Left colon (tissue), 2 donors: ENCODE measurements around the gene ARFGAP1. TPM values are rescaled to one million over a fixed set of nuclear protein-coding genes. Genes with fewer than 3 reads are reported as not detected.
"Not testable (repeated sequence)": the region's sequence is repeated elsewhere in the genome, so short reads cannot be mapped to it uniquely, and the experiment has no call there.

Experiments
- ATAC-seq: fragments of 200-7000 bp; cut with Tn5 transposase; one replicate; pipeline ENCODE4 v1.9.1; 2020; ENCODE audit warnings: mild to moderate bottlenecking, moderate library complexity
- DNase-seq, 2 donors: peaks; one replicate each; pipeline ENCODE4 v3.0.0-alpha.2; 2020
- intact Hi-C, 2 donors: fragments of 100-400 bp; cut with DNase I in 1 of 2; cut with micrococcal nuclease in 1 of 2; formaldehyde crosslinking; loops; one replicate each; pipeline versions ENCODE4 v1.11.2 to v1.14.0; 2022; cut with DNase I, micrococcal nuclease
- total RNA-seq, 2 donors: library from RNA; stranded (reverse); fragmentation: NEBNext Ultra II Directional; extraction: Animal tissue kit (Norgen Biotek cat#: 25700); gene quantifications; one replicate each; pipeline ENCODE4 v1.2.1, GENCODE V29; 2021
- donor health status: DM: no; HTN: no; CAD: no.
- donor health status: DM: yes; HTN: yes; CAD: no.

Gene ARFGAP1
- total RNA-seq, 2 donors from 2014 or later, result 67.4 to 95.2 TPM

DNA sequence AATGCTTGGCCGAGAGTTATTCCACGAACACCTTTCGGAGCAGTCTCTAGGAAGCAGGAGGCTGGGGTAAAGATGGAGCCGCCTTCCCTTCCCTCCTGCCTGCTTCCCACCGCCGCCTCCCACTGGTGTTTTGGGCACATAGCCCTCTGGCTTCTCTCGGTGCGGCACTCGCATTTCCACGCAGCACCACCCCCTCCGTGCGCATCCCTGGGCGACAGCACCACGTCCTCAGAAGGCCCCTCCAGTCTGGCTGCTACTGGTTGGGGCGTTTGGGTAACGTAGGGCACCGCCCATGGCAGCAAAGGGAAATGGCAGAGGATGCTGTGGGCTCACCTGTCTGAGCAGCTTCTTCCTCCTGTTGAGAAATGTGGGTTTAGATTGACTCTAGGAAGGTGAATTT, 22.8 kb downstream of the ARFGAP1 start:
- intact Hi-C loops, result no loop called here
- DNase-seq (no peak), ATAC-seq (no peak)

DNA sequence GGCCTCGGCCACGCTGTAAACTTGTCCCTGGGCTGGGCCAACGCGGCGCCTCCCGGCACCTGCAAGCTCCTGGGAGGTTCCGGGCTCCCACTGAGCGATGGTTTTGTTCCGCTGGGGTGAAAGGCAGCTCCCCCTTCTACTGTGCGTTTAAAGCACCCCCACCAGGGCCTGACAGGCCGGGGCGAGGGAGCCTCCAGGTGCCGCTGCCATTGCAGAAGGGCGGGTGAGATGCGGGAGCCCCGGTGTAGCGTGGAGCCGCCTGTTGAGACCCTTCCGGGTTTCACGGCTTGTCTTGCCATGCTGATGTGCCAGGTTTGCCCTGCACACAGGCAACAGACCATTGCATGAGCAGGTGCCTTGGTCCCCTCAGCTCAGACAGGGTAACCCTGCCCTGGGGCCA, 23.2 kb downstream of the ARFGAP1 start:
- ATAC-seq, result no peak
- intact Hi-C loops, result no loop called here
- DNase-seq, result no peak

DNA sequence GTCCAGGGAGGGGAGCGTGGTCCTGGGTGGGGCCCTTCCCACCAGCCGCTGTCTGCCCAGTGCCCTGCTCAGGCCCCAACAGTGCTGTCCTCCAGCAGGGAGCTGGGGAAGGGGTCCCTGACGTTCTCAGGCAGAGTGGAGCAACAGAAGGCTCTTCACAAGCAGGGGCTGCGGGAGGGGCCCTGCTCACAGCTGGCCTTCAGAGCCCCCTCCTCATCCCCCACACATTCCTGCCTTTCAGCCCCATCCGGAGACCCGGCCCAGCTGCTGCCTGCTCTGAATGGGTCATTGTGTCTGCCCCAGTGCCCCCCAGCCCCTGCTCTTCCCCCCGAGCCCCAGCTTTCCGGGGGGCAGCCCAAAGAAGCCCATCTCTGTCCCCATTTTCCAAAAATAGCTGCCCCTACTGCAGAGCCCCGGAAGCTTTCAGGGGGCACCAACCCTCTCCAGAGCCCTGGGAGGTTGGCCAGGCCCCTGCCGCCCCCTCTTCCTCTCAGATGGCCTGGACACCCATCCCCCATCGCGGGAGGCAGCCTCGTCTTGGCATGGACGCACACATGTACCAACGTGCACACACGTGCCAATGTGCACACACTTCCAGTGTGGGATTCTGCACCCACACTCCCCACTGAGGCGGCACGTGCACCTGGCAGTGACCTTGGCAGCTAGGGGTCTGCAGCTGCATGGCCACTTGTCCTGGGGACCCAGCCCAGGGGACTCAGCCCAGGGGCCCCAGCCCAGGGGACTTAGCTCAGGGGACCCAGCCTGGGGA, 24.1 kb downstream of the ARFGAP1 start:
- intact Hi-C loops, result no loop called here
- no peak for ATAC-seq
- no peak for DNase-seq

DNA sequence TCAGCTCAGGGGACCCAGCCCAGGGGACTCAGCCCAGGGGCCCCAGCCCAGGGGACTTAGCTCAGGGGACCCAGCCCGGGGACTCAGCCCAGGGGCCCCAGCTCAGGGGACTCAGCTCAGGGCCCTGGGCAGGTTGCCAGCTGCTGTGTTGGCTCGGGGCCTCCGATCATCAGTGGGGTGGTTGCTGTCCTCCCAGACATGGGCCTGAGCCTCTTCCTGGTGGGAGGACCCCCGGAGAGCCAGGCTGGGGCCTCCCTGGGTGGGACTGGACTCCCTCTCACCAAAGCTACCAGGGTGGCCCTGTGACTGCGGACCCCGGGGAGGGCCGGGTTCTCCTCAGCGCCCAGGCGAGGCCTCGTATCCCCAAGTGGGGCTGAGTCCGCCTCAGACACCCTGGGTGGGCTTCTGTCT, 24.8 kb downstream of the ARFGAP1 start:
- intact Hi-C loops, result no loop called here
- ATAC-seq, result no peak
- no peak for DNase-seq

DNA sequence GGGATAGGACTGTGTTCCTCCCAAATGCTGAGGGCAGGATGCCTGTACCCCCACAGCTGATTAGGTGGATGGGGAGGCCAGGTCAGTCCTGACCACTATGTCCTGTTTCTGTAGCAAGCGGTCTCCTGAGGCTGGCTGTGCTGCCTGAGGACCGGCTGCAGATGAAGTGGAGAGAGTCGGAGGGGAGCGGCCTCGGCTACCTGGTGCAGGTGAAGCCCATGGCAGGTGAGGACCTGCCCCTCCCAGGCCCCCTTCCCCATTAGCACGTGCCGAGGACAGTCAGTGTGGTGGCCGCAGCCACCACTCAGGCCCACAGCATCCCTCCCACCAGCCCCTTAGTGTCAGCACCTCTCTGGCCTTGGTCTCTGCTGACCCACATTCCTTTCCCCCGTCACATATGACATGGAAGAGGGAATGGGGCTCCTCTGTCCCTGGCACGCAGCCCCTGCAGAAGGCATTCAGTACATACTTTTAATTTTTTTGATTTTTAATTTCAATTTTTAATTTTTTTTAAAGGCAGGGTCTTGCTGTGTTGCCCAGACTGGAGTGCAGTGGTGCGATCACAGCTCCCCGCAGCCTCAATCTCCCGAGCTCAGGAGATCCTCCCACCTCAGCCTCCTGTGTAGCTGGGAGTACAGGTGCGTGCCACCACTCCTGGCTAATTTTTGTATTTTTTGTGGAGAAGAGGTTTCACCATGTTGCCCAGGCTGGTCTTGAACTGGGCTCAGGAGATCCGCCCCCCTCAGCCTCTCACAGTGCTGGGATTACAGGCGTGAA, 25.4 kb downstream of the ARFGAP1 start:
- DNase-seq (no peak), ATAC-seq (no peak)
- intact Hi-C loops, result no loop called here

DNA sequence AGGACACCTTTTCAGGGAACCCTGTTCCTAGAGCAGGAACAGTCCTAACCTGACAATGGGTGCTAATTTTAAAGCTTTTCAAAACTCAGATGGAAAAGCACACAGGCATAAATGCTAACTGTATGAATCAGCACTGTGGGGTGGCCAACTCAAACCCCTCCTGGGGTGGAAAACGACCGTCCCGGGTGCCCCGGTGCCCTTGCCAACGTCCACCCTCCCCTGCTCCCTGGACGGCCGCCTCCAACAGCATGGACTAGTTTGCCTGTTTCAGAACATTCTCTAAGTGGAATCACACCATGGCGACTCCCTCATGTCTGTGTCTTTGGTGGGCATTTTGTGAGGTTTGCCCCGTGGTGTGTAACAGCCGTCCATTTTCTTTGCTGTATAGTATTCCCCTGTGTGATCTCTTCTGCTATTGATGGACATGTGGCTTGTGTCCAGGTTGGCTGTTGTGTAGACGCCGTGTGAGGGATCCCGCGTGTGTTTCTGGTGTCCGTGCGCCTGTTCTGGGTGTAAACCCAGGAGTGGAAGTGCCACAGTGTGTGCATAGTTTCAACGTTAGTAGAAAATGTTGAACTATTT, 26.2 kb downstream of the ARFGAP1 start:
- intact Hi-C loops, result no loop called here
- no peak for DNase-seq
- ATAC-seq, result no peak

DNA sequence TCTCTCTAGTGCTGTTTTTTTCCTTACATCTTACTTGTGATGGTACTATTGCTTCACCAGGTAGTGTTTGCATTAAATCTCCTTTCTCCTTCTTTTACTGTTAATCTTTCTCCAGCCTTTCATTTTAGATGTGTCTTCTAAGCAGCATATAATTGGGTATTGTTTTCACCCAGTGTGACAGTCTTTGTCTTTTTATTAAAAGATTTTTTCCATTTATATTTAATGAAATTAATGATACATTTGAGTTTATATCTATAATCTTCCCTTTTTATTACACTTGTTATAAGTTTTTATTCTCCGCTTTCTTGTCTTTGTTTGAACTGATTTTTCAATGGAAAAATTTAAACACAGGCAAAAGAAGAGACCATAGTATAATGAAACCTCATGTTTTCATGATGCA, 29.1 kb downstream of the ARFGAP1 start:
- intact Hi-C loops, result no loop called here
- ATAC-seq (no peak), DNase-seq (no peak)

DNA sequence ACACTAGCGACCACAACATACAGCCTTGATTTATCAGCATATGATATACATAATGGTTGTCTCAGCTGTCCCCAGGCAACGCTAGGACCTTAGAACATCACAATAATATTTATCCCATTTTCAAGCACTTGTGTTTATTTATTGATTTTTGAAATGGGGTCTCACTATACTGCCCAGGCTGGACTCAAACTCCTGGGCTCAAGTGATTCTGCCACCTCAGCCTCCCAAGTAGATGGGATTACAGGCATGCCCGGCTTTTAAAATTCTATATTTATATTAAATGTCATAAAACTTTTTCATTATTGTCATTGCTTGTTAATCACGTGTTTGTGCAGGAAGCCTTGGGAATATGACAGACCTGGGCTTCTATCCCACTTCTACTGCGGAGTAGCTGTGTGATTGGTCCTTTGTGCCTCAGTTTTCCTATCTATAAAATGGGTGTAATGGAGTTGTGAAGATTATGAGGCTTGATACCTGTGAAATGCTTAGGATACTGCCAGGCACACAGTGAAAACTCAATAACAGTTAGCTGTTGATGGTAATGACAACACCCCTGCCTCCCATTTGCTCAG, 30.6 kb downstream of the ARFGAP1 start:
- no peak for ATAC-seq
- no peak for DNase-seq
- intact Hi-C loops, result no loop called here

DNA sequence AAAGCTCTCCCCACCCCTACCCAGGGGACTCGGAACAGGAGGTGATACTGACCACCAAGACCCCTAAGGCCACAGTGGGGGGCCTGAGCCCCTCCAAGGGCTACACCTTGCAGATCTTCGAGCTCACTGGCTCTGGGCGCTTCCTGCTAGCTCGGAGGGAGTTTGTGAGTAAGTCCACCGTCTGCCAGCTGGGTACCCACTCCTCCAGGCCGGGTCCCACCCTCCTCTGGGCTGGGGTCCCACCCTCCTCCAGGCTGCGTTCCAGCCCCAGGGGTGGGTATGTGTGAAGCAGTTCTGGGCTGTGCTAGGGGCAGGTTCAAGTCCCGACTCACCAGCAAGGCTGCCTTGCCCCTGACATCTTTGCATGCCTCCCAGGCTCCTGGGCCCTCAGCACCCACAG, 32.8 kb downstream of the ARFGAP1 start:
- intact Hi-C loops, result no loop called here
- ATAC-seq (no peak), DNase-seq (no peak)

DNA sequence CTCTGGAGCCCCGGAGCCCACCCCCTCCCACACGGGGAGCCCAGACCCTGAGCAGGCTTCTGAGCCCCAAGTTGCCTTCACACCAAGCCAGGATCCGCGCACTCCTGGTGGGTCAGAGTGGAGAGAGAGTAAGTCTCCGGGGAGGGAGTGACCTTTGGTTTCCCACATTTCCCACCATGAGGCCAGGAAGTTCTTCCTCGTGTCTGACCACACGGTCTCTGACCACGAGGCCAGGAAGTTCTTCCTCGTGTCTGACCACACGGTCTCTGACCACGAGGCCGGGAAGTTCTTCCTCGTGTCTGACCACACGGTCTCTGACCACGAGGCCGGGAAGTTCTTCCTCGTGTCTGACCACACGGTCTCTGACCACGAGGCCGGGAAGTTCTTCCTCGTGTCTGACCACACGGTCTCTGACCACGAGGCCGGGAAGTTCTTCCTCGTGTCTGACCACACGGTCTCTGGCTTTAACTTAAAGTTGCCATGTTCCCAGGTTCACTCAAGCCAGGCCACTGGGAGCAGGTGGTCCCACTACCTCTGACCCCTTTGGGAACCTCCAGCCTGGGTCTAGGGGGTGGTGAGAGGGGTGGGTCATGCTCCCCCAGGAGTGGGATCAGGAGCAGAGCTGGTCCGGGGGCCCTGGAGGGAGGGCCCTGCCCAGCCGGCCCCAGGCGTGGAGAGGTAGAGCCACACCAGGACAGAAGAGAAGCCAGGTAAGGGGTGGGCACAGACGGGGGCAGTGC, 33.5 kb downstream of the ARFGAP1 start:
- DNase-seq, intact Hi-C loops, ATAC-seq: not testable (repeated sequence)

DNA sequence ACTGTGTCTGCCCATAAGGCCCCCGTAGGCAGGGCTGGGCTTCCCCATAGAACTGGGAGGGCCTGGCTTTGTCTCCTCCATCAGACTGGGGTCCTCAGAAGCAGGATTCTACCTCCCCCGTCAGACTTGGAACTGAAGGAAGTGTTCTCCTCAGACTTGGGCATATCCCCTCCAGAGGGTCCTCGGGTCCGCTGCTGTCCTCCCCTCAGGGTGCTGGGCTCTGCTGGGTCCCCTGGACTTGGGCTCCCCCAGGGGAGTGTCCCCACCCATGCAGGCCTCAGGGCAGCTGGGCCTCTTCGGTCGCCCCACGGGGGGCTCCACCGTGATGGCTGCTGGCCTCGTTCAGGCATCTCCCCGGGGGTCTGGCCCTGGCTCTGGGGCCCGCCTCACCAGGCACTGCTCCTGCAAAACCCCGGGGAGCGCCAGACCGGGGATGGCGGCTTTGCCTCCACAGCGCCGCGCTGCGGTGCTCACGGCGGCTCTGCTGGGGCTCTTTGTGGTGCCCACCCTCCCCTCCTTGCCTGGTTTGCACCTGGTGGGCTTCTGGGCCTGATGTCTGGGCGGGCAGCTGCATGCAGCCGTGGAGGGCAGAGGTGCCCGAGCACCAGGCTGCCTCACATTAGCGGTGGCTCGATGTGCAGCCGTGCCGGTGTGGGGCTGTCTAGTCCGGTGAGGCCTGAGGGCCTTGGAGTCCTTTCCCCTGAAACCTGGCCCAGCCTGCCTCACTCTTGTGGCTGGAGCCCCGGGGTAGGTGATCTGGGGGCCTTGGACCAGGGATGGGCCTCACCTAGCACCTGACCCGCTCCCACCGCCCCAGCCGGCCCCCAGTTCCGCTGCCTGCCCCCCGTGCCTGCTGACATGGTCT, 34.3 kb downstream of the ARFGAP1 start:
- intact Hi-C loops, result no loop called here
- DNase-seq (no peak), ATAC-seq (no peak)

DNA sequence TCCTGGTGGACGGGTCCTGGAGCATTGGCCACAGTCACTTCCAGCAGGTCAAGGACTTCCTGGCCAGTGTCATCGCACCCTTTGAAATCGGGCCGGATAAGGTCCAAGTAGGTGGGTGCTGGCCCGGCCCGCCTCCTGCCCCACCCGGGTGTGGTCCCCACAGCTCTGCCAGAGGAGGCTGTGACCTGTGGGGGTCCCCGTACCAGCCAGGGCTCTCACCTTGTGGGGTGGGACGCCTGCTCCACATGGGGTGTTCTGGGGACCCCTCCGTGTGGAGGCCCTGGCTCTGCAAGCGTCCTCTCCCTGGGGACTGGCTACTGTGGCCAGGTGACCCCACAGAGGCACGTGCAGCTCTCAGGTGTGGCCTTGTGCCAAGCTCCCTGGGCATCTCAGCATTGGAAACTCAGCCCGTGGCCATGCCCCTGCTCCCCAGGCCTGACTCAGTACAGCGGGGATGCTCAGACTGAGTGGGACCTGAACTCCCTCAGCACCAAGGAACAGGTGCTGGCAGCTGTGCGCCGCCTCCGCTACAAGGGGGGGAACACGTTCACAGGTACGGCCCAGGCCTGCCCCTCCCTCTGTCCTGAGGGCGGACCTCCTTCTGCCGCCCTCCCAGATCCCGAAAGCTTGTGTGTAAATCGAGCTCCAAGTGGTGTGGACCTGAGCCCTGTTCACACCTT, 35.1 kb downstream of the ARFGAP1 start:
- ATAC-seq, result no peak
- no peak for DNase-seq
- intact Hi-C loops, result no loop called here

DNA sequence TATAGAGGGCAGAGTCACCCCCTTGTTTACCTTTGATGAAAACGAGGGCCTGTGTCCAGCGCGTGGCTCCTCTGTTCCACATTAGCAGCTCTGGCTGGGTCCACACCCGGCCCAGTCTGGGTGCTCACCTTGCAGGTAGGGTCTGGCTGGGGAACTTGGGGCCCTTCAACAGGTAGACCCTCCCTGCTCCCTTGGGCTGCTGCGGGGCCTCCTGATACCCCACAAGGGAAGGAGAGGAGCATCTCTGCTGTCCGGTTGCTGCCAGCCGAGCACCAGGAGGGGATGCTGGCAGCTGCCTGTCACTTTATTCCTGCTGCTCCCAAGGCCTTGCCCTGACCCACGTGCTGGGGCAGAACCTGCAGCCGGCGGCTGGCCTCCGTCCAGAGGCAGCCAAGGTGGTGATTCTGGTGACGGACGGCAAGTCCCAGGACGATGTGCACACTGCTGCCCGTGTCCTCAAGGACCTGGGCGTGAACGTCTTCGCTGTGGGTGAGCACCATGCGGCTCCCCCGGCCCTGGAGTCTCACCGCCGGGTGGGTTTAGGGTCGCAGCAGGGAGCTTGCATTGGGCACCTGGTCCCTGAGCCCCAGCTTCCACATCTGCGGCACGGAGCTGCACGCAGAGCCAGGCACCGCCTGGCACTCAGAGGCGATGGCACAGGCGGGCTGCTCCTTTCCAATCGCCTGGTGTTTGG, 35.8 kb downstream of the ARFGAP1 start:
- DNase-seq (no peak), ATAC-seq (no peak)
- intact Hi-C loops, result no loop called here

DNA sequence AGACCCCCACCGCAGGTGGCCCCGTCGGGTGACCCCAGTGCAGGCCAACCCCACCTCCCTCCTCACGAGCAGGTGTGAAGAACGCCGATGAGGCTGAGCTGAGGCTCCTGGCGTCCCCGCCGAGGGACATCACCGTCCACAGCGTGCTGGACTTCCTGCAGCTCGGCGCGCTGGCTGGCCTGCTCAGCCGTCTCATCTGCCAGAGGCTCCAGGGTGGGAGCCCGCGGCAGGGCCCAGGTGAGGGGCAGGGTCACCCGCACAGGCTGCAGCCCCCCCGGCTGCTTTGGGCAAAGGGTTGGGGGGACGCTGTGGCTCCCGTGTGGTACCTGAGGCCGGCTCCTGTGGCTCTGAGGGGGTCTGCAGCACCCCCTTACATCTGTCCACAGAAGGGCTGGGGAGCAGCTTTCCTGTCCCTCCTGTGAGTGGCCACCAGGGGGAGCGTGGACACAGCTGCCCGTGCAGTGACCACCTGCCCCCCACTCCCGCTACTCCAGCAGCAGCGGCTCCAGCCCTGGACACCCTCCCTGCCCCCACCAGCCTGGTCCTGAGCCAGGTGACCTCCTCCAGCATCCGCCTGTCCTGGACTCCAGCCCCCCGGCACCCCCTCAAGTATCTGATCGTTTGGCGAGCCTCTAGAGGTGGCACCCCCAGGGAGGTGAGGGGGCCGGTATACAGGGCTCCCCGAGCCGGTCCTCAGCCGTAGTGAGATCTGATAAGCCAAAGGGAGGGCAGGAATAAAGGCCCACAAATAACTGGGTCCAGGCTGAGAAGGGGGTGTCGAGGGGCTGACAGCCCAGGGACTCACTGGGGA, 36.9 kb downstream of the ARFGAP1 start:
- DNase-seq, result no peak
- intact Hi-C loops, result loop anchor here in 1 of 2 donors (5.0 kb wide), 1 partner anchor 73 kb away; no protein-coding TSS in a partner anchor

DNA sequence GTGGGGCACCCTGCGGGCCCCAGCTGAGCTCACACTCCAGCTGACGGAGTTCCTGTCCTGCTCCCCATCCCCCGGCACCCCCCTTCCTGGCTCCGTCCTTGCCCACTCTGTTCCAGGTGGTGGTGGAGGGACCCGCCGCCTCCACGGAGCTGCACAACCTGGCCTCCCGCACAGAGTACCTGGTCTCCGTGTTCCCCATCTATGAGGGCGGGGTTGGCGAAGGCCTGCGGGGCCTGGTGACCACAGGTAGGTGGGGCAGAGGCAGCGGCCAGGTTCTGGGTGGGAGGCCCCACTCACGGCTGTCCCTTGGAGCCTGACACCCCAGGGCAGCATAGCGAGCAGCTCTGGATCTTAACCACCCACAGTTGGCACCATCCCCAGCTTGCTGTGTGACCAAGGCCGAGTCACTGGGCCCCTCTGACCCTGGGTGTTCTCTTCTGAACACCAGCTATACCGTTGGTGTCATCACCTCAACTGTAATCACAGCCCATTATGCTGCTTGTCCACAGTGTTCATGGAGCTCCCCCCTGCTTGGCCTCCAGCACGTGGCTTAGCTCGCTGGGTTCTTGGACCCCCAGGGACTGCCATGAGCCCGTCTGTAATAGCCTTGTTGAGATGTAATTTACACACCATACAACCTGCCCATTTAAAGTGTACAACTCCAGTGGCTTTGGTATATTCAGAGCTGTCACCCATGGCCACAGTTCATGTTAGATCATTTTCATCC, 37.8 kb downstream of the ARFGAP1 start:
- intact Hi-C loops, result loop anchor here in 1 of 2 donors (5.0 kb wide), 1 partner anchor 72 kb away; no protein-coding TSS in a partner anchor
- no peak for ATAC-seq
- no peak for DNase-seq

More for the DNA sequence above, 36.9 kb downstream of the ARFGAP1 start:
- ATAC-seq, result peak; percentile 59
